NCI-H1436 (cell line): ENCODE results near the gene SIM2.
"Not testable (repeated sequence)": the region's sequence is repeated elsewhere in the genome, so short reads cannot be mapped to it uniquely, and the experiment has no call there.

ENCODE experiments used
- DNase-seq: peaks from one replicate; lab custom pipeline; 2025; lab: John Stamatoyannopoulos, UW

Gene SIM2, protein sequence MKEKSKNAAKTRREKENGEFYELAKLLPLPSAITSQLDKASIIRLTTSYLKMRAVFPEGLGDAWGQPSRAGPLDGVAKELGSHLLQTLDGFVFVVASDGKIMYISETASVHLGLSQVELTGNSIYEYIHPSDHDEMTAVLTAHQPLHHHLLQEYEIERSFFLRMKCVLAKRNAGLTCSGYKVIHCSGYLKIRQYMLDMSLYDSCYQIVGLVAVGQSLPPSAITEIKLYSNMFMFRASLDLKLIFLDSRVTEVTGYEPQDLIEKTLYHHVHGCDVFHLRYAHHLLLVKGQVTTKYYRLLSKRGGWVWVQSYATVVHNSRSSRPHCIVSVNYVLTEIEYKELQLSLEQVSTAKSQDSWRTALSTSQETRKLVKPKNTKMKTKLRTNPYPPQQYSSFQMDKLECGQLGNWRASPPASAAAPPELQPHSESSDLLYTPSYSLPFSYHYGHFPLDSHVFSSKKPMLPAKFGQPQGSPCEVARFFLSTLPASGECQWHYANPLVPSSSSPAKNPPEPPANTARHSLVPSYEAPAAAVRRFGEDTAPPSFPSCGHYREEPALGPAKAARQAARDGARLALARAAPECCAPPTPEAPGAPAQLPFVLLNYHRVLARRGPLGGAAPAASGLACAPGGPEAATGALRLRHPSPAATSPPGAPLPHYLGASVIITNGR

DNA sequence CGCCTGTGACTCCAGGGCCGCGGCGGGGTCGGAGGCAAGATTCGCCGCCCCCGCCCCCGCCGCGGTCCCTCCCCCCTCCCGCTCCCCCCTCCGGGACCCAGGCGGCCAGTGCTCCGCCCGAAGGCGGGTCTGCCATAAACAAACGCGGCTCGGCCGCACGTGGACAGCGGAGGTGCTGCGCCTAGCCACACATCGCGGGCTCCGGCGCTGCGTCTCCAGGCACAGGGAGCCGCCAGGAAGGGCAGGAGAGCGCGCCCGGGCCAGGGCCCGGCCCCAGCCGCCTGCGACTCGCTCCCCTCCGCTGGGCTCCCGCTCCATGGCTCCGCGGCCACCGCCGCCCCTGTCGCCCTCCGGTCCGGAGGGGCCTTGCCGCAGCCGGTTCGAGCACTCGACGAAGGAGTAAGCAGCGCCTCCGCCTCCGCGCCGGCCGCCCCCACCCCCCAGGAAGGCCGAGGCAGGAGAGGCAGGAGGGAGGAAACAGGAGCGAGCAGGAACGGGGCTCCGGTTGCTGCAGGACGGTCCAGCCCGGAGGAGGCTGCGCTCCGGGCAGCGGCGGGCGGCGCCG is at the start of gene SIM2:
Gene SIM2, plus strand, starts transcription at position 135 of the 565 bp plus-strand sequence. CDS start 632 bp downstream, outside the sequence.
- peak; percentile 5 for DNase-seq

DNA sequence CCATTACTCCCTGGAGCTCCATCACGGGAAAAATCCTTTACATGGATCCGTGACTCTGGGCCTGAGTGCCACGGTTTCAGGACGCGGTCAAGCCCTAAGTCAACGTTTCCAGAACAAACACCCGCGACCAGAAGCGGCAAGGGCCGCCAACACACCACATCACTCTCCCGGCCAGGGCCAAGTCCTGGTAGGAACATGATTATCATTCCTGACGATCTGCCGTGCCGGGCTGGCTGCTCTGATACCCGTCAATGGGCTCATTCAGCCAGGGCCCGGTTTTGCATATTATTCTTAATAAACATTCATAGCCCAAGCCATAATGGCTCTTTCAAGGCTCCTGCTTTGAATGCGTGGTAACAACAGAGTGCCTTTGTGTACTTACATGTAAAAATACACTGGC is 44.6 kb upstream of the SIM2 start:
- DNase-seq, result no peak

DNA sequence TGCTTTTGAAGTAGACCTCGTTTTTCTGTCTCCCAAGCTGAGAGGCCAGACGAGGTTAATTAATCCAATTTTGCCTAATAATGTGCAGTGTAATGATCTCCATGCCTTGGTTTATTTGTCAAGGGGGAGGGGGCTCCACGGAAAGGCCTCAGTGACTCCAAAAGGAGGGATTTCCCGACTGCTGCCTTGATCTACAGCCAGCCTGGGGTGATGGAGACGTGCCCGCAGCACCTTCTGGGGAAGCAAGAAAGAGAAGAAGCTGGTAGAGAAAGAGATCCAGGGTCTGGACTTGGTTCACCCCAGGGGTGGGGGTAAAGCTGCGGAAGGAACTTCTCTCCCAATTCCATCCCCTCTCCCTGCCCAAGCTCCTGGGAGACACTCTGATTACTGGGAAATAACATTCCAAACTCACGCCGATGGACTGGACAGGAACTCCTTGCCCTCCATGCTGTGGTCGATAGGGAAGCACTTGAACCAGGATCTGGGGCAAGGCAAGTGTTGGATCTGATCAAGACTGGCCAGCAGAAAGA is 44.1 kb upstream of the SIM2 start:
- no peak for DNase-seq

DNA sequence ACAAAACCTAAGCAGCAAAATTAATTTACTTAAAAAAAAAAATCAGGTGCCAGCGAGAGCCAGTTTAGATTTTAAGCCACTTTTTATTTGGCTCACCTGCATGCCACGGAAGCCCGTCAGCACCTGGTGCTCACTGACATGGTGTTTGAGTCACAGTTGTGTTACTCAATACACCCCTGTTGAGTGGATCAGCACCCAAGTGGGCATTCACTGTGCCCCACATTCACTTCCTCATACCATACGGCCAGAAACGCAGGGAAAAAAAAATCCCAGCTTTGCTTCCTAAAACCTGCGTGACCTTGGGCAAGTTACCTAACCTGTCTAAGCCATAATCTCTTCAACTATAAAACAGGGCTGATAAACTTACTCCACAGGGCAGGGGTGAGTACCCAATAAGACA is 42.8 kb upstream of the SIM2 start:
- DNase-seq, result no peak

DNA sequence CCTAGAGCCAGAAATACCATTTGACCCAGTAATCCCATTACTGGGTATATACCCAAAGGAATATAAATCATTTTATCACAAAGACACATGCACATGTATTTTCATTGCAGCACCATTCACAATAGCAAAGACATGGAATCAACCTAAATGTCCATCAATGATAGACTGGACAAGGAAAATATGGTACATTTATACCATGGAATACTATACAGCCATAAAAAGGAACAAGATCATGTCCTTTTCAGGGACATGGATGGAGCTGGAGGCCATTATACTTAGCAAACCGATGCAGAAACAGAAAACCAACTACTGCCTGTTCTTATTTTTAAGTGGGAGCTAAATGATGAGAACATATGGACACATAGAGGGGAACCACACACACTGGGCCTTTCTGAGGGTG is 41.6 kb upstream of the SIM2 start:
- not testable (repeated sequence) for DNase-seq

DNA sequence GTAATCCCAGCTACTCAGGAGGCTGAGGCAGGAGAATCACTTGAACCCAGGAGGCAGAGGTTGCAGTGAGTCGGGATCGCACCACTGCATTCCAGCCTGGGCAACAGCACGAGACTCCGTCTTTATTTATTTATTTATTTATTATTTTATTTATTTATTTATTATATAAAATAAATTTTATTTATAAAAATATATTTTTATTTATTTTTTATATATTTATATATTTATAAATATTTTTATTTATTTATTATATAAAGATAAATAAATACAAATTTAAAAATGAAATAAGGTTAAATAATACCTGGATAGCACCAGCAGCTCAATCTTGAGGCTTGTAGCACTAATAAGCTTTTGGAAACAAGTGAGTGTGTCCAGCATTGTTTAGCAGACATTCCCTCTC is 40.9 kb upstream of the SIM2 start:
- no peak for DNase-seq

DNA sequence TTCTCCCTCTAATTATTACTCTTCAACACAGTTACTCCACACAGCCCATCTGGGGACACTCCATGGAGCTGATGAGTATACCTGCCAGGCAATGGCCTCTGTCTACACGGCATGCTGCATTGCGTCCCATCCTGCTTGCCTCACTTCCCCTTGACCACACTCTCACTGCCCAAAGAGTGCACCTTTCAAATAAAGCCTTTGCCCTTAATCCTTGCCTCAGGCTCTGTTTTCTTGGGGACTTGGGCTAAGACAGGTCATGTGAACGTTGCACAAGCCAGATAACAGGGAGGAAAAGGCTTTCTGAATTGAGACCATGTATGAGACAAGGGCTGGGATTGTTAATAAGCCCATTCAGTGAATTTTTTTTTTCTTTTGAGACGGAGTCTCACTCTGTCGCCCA is 40.0 kb upstream of the SIM2 start:
- no peak for DNase-seq

DNA sequence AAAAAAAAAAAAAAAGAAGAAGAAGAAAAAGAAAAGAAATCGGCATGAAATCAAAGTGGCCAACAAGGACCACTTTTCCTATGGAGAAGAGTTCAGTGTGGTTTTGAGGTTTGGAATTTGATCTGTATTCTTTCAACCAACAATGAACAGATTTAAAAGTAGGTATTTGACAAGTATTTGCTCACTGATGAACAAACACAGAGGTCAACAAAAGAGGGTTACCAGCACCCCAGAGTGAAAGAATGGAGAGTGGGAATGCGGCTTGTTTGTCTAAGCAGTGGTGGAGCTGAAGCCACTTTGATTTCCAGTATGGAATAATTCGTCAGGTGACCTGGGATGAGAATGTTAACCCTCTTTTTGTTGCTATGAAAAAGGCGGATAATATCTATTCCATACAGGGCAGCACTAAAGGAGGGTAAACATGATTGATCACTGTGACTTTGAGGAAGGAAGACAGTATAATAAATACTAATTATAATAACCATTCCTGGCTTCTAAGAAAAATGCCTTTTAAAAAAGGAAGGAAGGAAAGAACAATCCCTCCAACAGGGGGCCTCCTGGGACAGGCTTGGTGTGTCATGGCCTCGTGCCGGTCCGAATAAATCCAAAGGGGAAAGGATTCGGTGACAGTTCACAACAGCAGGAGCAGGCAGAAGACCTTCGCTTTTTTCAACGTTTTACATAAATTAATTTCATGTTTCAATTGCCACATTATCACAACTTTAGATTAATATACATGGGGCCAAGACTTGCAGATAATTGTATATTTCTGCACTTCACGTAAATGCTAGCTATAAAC is 37.2 kb upstream of the SIM2 start:
- no peak for DNase-seq

DNA sequence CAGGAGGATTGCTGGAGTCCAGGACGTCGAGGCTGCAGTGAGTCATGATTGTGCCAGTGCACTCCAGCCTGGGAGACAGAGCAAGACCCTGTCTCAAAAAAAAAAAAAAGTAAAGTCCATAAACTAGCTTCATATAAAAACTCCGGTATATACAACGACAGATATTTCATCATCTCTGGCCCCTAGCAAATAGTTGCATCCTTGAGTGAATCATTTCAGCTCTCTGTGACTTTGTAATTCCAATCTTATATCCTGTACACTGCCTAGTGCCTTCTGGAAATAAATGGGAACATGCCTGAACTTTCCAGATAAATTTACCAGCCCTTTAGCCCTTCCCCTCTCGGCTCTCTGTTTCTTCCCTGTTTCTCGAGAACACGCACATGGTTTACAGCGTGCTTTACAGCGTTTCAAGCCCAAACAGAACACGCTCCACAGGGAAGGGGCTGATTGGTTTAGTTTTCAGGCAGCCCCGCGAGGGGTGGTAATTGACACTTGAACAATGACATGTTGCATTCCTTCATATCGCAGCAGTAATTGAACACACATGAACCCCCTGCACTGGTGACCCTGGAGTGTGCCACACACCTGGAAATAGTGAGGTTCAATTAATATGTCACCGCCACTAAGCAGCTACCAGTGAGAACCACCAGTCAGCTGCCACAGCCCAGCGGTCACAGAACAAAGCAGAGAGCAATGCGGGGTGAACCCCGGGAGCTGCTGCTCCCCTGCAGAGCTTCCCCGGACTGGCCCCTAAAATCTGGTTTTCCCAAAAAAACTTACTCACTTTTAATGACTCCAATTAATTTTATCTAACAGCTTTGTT is 35.7 kb upstream of the SIM2 start:
- DNase-seq, result no peak

DNA sequence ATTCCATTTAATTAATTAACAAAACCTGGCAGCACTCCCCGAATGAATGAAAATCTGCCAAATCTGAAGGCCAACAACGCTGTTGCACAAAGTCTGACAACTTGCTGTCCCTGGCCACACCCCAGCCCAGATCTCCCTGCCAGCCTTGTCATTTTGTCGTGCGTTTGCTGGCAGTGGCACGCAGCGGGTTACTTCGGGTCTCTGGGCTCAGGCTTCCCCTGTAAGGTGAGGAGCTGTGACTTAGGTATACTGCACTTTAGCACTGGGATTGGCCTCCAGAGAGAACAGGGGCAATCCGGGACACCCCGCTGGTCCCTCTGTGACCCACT is 34.3 kb upstream of the SIM2 start:
- DNase-seq, result no peak

DNA sequence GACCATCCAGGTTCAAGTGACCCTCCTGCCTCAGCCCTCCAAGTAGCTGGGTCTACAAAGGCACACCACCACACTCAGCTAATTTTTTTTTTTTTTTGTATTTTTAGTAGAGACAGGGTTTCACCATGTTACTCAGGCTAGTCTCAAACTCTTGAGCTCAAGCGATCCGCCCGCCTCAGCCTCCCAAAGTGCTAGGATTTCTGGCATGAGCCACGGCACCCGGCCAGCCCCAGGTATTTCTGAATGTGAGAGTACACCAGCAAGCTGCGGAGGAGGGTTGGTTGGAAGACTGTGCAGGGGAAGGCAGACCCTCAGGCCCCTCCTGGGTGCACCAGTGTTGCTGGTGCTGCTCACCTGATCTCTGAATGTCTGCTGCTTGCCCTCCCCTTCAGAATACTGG is 33.1 kb upstream of the SIM2 start:
- no peak for DNase-seq

DNA sequence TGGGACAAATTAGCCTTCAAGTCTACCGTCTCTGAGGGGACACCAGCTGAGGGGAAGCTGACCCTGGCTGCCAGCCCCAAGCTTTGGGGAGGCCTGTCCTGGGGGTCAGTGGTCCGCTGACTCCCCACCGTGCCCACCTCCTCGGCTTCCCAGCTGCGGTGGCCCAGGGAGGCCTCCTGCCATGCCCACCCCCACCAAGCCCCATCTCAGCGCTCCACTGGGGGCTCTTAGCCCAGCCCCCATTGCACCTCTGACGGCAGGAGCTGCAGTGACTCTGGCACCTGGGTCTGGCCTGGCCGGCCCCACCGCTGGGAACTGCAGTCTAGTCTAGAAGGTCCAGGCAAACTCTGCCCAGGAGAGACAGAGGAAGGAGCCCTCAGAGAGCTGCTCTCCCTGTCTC is 30.2 kb upstream of the SIM2 start:
- no peak for DNase-seq

DNA sequence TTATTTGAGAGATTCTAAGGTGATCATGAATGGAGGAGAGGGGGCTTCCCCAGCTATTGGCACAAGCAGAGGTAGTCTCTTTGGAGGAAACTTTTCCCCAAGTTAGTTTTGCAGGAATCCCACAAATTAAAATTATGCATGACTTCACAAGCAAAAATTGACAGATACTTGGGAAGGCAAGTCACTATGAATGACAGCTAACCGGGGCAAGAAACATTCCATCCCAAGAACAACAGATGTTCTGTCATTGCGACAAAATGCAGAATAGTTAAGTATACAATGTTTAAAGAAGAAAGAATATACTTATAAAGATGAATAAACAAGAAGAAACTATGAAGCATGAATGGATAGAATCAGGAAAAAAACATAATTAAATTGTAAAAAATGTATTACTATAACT is 27.1 kb upstream of the SIM2 start:
- no peak for DNase-seq

DNA sequence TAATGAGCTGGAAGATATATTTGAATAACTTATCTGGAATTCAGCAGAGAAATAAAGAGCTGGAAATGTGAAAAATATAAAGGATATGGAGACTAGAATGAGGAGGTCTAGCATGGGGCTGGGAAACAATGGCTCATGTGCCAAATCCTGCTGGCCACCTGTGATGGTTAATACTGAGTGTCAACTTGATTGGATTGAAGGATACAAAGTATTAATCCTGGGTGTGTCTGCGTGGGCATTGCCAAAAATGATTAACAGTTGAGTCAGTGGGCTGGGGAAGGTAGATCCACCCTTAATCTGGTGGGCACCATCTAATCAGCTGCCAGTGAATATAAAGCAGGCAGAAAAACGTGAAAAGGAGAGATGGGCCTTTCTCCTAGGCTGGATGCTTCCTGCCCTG is 26.6 kb upstream of the SIM2 start:
- not testable (repeated sequence) for DNase-seq

DNA sequence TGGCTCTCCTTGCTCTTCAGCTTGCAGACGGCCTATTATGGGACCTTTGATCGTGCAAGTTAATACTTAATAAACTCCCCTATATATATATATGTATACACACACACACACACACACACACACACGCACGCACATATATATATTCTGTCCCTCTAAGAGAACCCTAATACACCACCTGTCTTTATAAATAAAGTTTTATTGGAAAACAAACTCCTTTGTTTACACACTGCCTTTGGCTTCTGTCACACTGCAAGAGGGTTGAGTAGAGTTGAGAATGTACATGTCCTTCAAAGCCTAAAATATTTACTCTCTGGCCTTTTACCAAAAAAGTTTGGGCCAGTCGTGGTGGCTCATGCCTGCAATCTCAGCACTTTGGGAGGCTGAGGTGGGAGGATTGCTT is 26.2 kb upstream of the SIM2 start:
- DNase-seq, result no peak

DNA sequence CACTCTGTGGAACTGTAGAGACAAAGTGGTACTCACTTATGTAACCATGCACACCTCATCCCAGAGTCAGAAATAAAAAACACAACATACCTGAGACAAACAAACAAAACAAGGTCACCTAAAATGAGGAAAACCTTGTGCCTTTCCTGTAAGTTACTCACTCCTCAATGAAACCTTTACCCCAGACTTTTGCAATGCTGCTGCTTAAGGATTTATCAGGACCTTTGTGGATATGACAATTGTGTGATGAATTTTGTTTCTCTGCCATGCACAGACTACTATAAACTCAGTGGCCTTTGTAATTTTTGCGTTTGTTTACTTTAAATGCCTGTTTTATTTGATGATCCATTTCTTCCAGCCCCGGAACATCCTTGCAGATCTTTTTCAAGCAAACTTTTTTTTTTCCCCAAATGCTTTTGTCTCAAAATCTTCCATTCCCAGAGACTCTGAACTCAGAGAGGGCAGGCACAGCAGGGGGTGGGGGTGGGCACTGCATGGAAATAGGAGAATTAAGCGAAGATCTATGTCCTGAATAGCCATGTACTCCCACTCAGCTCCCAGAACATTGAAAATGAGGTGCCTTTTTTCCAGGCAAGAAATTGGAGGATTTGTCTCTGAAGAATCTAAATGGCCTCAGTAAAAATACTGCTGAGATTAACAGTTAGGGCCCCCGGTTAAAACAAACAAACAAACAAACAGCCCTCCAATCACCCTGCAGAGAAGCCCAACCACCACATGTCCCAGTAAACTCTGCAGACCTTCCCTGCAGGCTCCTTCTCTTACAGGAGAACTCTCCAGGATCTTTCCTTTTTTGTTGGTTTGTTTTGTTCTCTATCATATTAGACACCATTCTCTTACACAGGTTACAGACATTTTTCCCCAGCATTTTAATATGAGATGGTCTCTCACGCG is 22.6 kb upstream of the SIM2 start:
- DNase-seq, result no peak

DNA sequence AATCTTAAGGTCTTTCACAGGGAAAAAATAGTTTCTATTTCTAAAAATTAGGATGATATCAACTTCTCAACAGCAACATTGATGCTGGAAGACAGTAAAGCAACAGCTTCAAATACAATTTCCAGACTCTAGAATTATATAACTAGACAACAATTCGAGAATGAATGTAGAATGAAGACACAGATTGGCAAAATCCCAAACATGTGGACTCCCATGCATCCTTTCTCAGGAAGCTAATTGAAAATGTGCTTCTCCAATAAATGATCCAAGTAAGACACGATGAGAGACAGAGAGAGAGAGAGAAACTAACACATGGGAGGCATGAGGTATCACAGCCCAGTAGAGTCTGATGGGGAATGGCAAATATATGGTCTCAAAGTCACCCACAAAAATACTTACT is 21.5 kb upstream of the SIM2 start:
- no peak for DNase-seq

DNA sequence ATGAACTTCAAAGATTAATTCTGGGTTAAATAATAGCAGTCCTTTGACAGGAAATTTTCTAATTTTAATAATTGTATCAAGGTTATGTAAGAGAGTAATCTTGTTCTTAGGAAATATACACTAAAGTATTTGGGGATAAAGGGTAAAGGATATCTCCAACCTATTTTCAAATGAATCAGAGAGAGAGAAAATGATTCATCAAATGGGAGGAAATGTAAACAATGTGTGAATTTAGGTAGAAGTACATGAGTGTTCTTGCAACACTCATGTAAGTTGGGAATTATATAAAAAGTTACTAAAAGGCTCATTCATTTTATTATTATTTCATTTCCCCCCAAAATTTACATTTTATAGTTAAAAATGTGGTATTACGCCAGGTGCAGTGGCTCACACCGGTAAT is 20.4 kb upstream of the SIM2 start:
- DNase-seq, result no peak

DNA sequence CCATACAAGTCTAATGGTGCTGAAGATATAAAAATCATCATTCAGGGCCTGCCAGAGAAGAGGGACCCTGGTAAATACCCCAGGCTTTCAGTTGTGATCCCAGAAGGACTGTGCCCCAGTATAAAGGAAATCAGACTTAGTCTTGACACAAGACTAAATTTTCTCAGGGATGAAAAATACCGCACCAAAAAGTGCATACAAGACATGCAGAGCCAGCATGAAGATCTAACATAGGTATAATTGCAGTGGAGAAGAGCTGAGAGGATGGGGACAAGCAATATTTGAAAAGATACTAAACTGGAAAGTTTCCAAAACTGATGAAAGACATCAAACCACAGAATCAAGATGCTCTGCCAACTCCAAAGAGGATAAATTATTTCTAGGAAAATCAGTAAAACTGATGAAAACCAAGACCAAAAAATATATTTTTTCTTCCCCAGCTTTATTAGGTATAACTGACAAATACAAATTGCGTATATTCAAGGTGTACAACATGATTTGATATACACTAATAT is 17.7 kb upstream of the SIM2 start:
- DNase-seq, result no peak
